GM21825 (cell line): ENCODE measurements around the gene METAP1D.

ENCODE experiments used
- ATAC-seq: cut with Tn5 transposase; IDR thresholded peaks from one replicate; pipeline ENCODE4 v1.9.1; 2021; ENCODE audit warnings: mild to moderate bottlenecking, moderate library complexity; ENCODE audit not compliant: unreplicated experiment

Gene METAP1D

DNA sequence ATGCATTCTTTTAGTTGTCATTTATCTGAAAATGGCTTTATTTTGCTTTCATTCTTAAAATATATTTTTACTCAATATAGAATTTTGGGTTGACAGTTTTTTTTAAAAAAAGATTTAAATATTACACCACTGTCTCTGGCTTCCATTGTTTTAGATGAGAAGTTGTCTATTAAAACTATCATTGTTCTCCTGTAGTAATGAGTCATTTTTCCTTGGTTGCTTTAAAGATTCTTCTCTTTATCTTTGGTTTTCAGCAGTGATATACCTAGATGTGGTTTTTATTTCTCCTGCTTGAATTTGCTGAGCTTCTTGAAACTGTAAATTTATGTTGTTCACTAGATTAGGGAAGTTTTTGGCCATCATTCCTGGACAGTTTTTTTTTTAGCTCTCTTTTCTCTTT is 129.7 kb downstream of the METAP1D start:
- no peak for ATAC-seq
